ENCODE results near the gene TMEM161A. TPM values are rescaled to one million over a fixed set of nuclear protein-coding genes. Genes with fewer than 3 reads are reported as not detected.

TMEM161A gene
- total and polyA plus RNA-seq, 2 experiments from 2014 or later = 38.9 to 59.5 TPM

DNA sequence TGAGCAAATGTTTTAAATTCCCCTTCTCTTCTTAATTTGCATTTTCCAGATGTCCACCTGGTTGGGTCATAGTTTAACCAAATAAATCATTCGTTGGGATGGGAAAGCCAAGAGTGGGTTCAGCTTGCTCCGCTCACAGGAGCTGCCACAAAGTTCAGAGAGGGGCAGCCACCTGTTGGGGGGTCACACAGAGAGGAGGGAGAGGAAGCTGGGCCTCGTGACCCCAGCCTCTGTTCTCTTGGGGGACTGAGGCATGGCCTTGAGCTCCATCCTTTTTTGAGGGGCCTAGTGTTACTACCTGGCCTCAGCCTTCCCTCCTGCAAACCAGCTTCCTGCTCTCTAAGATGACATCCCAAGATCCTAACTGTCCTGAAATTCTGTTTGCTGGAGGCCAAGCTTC lies 29.3 kb upstream of the TMEM161A start:
- ATAC-seq = no peak

More for the DNA sequence above, 29.3 kb upstream of the TMEM161A start:
- H3K4me1 ChIP-seq (ENCODE audit: insufficient read depth) = peaks cover 16% of the 10 kb centered on the region
- H3K9me2 ChIP-seq (ENCODE audit: insufficient read depth) = no peaks in the 10 kb centered on the region
- Mint-ChIP-seq H3K4me3 (no peak overlapping the region), H3K27ac (no peak overlapping the region), H3K36me3 (ENCODE audit: low read depth) (no peaks in the 10 kb centered on the region; the same call in 2 of the 3 replicates), H3K9me3 (no peaks in the 10 kb centered on the region), H3K4me1 (peaks cover 31% of the 10 kb centered on the region), H3K27me3 (ENCODE audit: insufficient read depth, low read depth, poor library complexity) (peaks cover 31% of the 10 kb centered on the region)
- H3K36me3 ChIP-seq (ENCODE audit: insufficient read depth) = no peaks in the 10 kb centered on the region
- no peak overlapping the region for H3K27ac ChIP-seq (ENCODE audit: low read depth)
- no peak overlapping the region for H3K4me3 ChIP-seq
- H3K79me2 ChIP-seq (replicated peaks; ENCODE audit: insufficient read depth) = no peaks in the 10 kb centered on the region
- H3K27me3 ChIP-seq (ENCODE audit: insufficient read depth) = peaks cover 28% of the 10 kb centered on the region
- no peak overlapping the region for H3K4me2 ChIP-seq
- H2AFZ ChIP-seq = no peak overlapping the region
- peaks cover 12% of the 10 kb centered on the region; the same call in 1 of the 2 replicates for H3F3A ChIP-seq (replicated peaks; ENCODE audit: low read depth)
- no peaks in the 10 kb centered on the region for H4K20me1 ChIP-seq (replicated peaks; ENCODE audit: insufficient read depth)
- TF ChIP-seq, protein P1, sequence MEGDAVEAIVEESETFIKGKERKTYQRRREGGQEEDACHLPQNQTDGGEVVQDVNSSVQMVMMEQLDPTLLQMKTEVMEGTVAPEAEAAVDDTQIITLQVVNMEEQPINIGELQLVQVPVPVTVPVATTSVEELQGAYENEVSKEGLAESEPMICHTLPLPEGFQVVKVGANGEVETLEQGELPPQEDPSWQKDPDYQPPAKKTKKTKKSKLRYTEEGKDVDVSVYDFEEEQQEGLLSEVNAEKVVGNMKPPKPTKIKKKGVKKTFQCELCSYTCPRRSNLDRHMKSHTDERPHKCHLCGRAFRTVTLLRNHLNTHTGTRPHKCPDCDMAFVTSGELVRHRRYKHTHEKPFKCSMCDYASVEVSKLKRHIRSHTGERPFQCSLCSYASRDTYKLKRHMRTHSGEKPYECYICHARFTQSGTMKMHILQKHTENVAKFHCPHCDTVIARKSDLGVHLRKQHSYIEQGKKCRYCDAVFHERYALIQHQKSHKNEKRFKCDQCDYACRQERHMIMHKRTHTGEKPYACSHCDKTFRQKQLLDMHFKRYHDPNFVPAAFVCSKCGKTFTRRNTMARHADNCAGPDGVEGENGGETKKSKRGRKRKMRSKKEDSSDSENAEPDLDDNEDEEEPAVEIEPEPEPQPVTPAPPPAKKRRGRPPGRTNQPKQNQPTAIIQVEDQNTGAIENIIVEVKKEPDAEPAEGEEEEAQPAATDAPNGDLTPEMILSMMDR (conservative IDR thresholded peaks at IDR 0.05; ENCODE audit: low read depth in 2 of 2) = no peak
- no peak for TF ChIP-seq POLR2AphosphoS5 (IDR thresholded peaks at IDR 0.05; ENCODE audit: low read depth)
- no peak for TF ChIP-seq NANOG (IDR thresholded peaks at IDR 0.05; ENCODE audit: borderline replicate concordance)
- TF ChIP-seq ZNF462 (CRISPR knock-in tag; IDR thresholded peaks at IDR 0.05) = no peak
- TF ChIP-seq JUNB (IDR thresholded peaks at IDR 0.05; ENCODE audit: unreplicated experiment) = no peak
- TF ChIP-seq ZNF331 (CRISPR knock-in tag; IDR thresholded peaks at IDR 0.05; ENCODE audit: low read depth) = no peak
- no peak for TF ChIP-seq EZH2 (IDR thresholded peaks at IDR 0.05; ENCODE audit: low read depth, unreplicated experiment)
- no peak for DNase-seq (ENCODE audit: low spot score)

All from GM23338 (cell line).